ENCODE measurements around the gene SLC4A1AP. TPM values are rescaled to one million over a fixed set of nuclear protein-coding genes. Genes with fewer than 3 reads are reported as not detected.

The SLC4A1AP gene
- total and polyA plus RNA-seq, 9 of the 15 experiments (the other 6 are each of a cell fraction or from before 2014, with no cell fraction given), result 8.1 to 40.5 (median 35.3) TPM

DNA sequence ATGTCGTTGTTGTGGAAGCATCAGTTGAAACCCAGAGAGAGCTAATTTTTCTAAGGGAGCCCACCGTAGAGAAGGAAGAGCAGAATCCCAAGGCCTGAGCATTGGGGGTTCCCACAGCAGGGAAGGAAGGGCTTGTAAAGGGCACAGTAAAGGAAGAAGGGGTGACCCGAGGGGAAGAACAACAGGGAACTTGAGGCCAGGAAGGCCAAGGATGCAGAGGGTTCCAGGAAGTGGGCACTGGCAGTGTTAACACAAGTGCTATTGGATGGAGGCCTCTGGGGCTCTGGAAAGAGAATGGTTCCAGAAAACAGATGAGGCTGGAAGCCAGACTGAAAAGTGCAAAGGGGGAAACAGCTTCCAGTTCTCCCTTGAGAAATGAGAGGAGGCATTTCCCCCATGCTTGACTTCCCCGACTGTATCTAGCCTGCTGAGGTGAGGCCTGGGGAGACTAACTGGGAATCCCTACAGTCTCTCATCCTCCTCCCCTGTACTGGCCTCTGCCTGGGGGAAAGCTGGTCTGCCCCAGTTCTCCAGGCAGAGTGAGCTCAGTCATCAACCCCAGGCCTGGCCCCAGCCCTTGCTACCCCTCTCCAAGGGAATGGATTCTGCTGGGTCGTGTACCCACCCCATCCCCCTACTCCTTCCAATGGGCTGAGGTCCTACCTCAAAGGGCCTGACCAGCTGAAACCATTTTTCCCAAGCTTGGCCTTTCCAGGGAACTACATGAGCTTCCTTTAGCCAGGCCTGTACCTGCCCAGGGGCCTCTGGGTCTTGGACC is 64.6 kb downstream of the SLC4A1AP start:
- Histone ChIP-seq H3K4me2 (ENCODE audit: insufficient read depth, low read length) (no peak overlapping the region), H4K20me1 (replicated peaks; ENCODE audit: control insufficient read depth, insufficient read depth, low read length) (no peaks in the 10 kb centered on the region), H3K4me3 (no peak overlapping the region), H2AFZ (ENCODE audit: low read depth, low read length) (peak overlapping the region; percentile 53), H3K9me3 (replicated peaks; ENCODE audit: control insufficient read depth, insufficient read depth, low read depth, low read length) (no peaks in the 10 kb centered on the region), H3K27me3 (ENCODE audit: control insufficient read depth in 2 of 2, insufficient read depth in 2 of 2, low read length in 2 of 2) (no peaks in the 10 kb centered on the region), H3K27ac (ENCODE audit: extremely low read depth, low read depth, low read length) (no peak overlapping the region), H3K9me1 (ENCODE audit: control insufficient read depth, insufficient read depth, low read length) (no peaks in the 10 kb centered on the region), H3K9ac (ENCODE audit: insufficient read depth in 1 of 2, low read depth in 2 of 2, low read length in 2 of 2) (no peak overlapping the region), H3K4me1 (replicated peaks in 1 of 2; ENCODE audit: control insufficient read depth in 2 of 2, insufficient read depth in 2 of 2, low read length in 2 of 2) (peaks cover 0 to 8% of the 10 kb centered on the region in 2 experiments; a peak in 3 of 5 replicates), H3K79me2 (ENCODE audit: control insufficient read depth, insufficient read depth, low read length) (no peaks in the 10 kb centered on the region), H3K36me3 (ENCODE audit: control insufficient read depth, insufficient read depth, low read length) (no peaks in the 10 kb centered on the region)
- DNase-seq (ENCODE audit: extremely low read depth in 1 of 4, low spot score in 3 of 4), result no peak
- in situ Hi-C loops (cut with MboI), result no loop called here
- intact Hi-C loops (cut with micrococcal nuclease), result loop anchor here (10.0 kb wide), 1 partner anchor 667 kb away; the partner anchor contains the start of gene FOSL2
- ChIA-PET CTCF (ENCODE audit: low intra/inter-chr PET ratio) (no interaction called here), POLR2A (interaction anchor here (0.5 to 1.5 kb wide), 6 partner anchors 8 to 258 kb away, joined by 3 to 6 read pairs (median 4); no protein-coding TSS in a partner anchor)
- TF ChIP-seq HNRNPK (IDR thresholded peaks at IDR 0.05; ENCODE audit: low read depth, low read length, poor library complexity, severe bottlenecking) (no peak), ZKSCAN8 (CRISPR knock-in tag; IDR thresholded peaks at IDR 0.05) (no peak), PCBP1 (IDR thresholded peaks at IDR 0.05; ENCODE audit: low read depth, low read length, poor library complexity, severe bottlenecking) (no peak), HNRNPLL (IDR thresholded peaks at IDR 0.05; ENCODE audit: low read depth, low read length, poor library complexity, severe bottlenecking) (no peak), MAFF (IDR thresholded peaks at IDR 0.05; ENCODE audit: low read length) (no peak), GABPA (tag; conservative IDR thresholded peaks at IDR 0.05; ENCODE audit: low read depth) (no peak), PRMT5 (CRISPR knock-in tag; IDR thresholded peaks at IDR 0.05) (no peak), ZNF445 (CRISPR knock-in tag; IDR thresholded peaks at IDR 0.05; ENCODE audit: low read depth) (no peak), TAF7 (tag; IDR thresholded peaks at IDR 0.05) (no peak), EGR1 (conservative IDR thresholded peaks at IDR 0.05) (no peak), NCOA2 (IDR thresholded peaks at IDR 0.05; ENCODE audit: partially characterized antibody in 2 of 2) (no peak)
- TF ChIP-seq, protein P1, sequence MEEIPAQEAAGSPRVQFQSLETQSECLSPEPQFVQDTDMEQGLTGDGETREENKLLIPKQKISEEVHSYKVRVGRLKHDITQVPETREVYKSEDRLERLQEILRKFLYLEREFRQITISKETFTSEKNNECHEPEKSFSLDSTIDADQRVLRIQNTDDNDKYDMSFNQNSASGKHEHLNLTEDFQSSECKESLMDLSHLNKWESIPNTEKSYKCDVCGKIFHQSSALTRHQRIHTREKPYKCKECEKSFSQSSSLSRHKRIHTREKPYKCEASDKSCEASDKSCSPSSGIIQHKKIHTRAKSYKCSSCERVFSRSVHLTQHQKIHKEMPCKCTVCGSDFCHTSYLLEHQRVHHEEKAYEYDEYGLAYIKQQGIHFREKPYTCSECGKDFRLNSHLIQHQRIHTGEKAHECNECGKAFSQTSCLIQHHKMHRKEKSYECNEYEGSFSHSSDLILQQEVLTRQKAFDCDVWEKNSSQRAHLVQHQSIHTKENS (CRISPR knock-in tag; IDR thresholded peaks at IDR 0.05), result no peak
- TF ChIP-seq, protein P2, sequence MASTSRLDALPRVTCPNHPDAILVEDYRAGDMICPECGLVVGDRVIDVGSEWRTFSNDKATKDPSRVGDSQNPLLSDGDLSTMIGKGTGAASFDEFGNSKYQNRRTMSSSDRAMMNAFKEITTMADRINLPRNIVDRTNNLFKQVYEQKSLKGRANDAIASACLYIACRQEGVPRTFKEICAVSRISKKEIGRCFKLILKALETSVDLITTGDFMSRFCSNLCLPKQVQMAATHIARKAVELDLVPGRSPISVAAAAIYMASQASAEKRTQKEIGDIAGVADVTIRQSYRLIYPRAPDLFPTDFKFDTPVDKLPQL (IDR thresholded peaks at IDR 0.05; ENCODE audit: extremely low read depth, insufficient read length), result no peak
- TF ChIP-seq, protein P3, sequence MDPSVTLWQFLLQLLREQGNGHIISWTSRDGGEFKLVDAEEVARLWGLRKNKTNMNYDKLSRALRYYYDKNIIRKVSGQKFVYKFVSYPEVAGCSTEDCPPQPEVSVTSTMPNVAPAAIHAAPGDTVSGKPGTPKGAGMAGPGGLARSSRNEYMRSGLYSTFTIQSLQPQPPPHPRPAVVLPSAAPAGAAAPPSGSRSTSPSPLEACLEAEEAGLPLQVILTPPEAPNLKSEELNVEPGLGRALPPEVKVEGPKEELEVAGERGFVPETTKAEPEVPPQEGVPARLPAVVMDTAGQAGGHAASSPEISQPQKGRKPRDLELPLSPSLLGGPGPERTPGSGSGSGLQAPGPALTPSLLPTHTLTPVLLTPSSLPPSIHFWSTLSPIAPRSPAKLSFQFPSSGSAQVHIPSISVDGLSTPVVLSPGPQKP (CRISPR knock-in tag; IDR thresholded peaks at IDR 0.05), result no peak
- TF ChIP-seq, protein P4, sequence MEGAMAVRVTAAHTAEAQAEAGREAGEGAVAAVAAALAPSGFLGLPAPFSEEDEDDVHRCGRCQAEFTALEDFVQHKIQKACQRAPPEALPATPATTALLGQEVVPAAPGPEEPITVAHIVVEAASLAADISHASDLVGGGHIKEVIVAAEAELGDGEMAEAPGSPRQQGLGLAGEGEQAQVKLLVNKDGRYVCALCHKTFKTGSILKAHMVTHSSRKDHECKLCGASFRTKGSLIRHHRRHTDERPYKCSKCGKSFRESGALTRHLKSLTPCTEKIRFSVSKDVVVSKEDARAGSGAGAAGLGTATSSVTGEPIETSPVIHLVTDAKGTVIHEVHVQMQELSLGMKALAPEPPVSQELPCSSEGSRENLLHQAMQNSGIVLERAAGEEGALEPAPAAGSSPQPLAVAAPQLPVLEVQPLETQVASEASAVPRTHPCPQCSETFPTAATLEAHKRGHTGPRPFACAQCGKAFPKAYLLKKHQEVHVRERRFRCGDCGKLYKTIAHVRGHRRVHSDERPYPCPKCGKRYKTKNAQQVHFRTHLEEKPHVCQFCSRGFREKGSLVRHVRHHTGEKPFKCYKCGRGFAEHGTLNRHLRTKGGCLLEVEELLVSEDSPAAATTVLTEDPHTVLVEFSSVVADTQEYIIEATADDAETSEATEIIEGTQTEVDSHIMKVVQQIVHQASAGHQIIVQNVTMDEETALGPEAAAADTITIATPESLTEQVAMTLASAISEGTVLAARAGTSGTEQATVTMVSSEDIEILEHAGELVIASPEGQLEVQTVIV (CRISPR knock-in tag; IDR thresholded peaks at IDR 0.05; ENCODE audit: borderline replicate concordance), result no peak
- BruUV-seq (replicated peaks), result no TSS peak
- ATAC-seq, result no peak
- FAIRE-seq, result no peak
- WGBS (ENCODE audit: insufficient coverage, low coverage, missing lambda C conversion rate), result 26% methylated on average over 5 of the region's 5 CpGs
